GM19455 (cell line): ENCODE measurements around the gene SYNGR1.

Source experiments
- ATAC-seq: cut with Tn5 transposase; IDR thresholded peaks from one replicate; pipeline ENCODE4 v1.9.1; 2021; ENCODE audit not compliant: unreplicated experiment

The SYNGR1 gene

GRCh38 chr22:39368461-39368911, 18.7 kb downstream of the SYNGR1 start:
- ATAC-seq = no peak

GRCh38 chr22:39369186-39369585, 19.4 kb downstream of the SYNGR1 start:
- no peak for ATAC-seq

GRCh38 chr22:39369586-39369985, 19.8 kb downstream of the SYNGR1 start:
- ATAC-seq = no peak

- ATAC-seq = no peak
Measured at GRCh38 chr22:39371732-39372131, 21.9 kb downstream of the SYNGR1 start.

GRCh38 chr22:39374191-39374590, 24.4 kb downstream of the SYNGR1 start:
- no peak for ATAC-seq

- no peak for ATAC-seq
Measured at GRCh38 chr22:39374801-39375200, 25.0 kb downstream of the SYNGR1 start.

GRCh38 chr22:39375646-39376045, 25.9 kb downstream of the SYNGR1 start:
- ATAC-seq = no peak

- ATAC-seq = no peak
Measured at GRCh38 chr22:39379756-39380730, 30.3 kb downstream of the SYNGR1 start.

GRCh38 chr22:39381009-39381755, 31.4 kb downstream of the SYNGR1 start:
- no peak for ATAC-seq

GRCh38 chr22:39381930-39382329, 32.1 kb downstream of the SYNGR1 start:
- ATAC-seq = no peak

- no peak for ATAC-seq
Measured at GRCh38 chr22:39382410-39382809, 32.6 kb downstream of the SYNGR1 start.

GRCh38 chr22:39383841-39384625, 34.2 kb downstream of the SYNGR1 start:
- ATAC-seq = no peak

GRCh38 chr22:39384750-39385480, 35.1 kb downstream of the SYNGR1 start:
- ATAC-seq = no peak

- no peak for ATAC-seq
Measured at GRCh38 chr22:39388261-39389011, 38.6 kb downstream of the SYNGR1 start.

GRCh38 chr22:39389420-39389819, 39.6 kb downstream of the SYNGR1 start:
- ATAC-seq = no peak

GRCh38 chr22:39392341-39392948, 42.7 kb downstream of the SYNGR1 start:
- ATAC-seq = no peak

- ATAC-seq = no peak
Measured at GRCh38 chr22:39395936-39396796, 46.4 kb downstream of the SYNGR1 start.

- no peak for ATAC-seq
Measured at GRCh38 chr22:39396797-39397195, 47.0 kb downstream of the SYNGR1 start.
